ENCODE data around the gene PCYOX1L. TPM values are rescaled to one million over a fixed set of nuclear protein-coding genes. Genes with fewer than 3 reads are reported as not detected.

PCYOX1L gene
- total and polyA plus RNA-seq, 9 of the 15 experiments (the other 6 are each of a cell fraction or from before 2014, with no cell fraction given): 2.3 to 17.9 (median 6.0) TPM

- 0 out of 2 replicates have a peak, but pooled peaks have one; percentile 48 for TF ChIP-seq ZNF609 (CRISPR knock-in tag; IDR thresholded peaks at IDR 0.05; ENCODE audit: borderline replicate concordance)
- TF ChIP-seq TGIF2 (CRISPR knock-in tag; IDR thresholded peaks at IDR 0.05): no peak
- no peak for TF ChIP-seq ZNF586 (CRISPR knock-in tag; conservative IDR thresholded peaks at IDR 0.05)
- TF ChIP-seq ZBTB8A (IDR thresholded peaks at IDR 0.05; ENCODE audit: partially characterized antibody): no peak
- peak; percentile 48; the same call in 1 of the 2 replicates for TF ChIP-seq NBN (IDR thresholded peaks at IDR 0.05; ENCODE audit: low read depth)
- no peak for TF ChIP-seq CHCHD3 (CRISPR knock-in tag; IDR thresholded peaks at IDR 0.05)
- no peak for TF ChIP-seq NR1H2 (CRISPR knock-in tag; IDR thresholded peaks at IDR 0.05)
- TF ChIP-seq MTF1 (CRISPR knock-in tag; IDR thresholded peaks at IDR 0.05; ENCODE audit: borderline replicate concordance): no peak
- TF ChIP-seq HDAC3 (IDR thresholded peaks at IDR 0.05; ENCODE audit: borderline replicate concordance, partially characterized antibody): no peak
- TF ChIP-seq ZNF583 (CRISPR knock-in tag; IDR thresholded peaks at IDR 0.05): no peak; the same call in 1 of the 2 replicates
- TF ChIP-seq HNRNPK (IDR thresholded peaks at IDR 0.05; ENCODE audit: low read depth, low read length, poor library complexity, severe bottlenecking): no peak
- TF ChIP-seq ZNF277 (CRISPR knock-in tag; IDR thresholded peaks at IDR 0.05; ENCODE audit: borderline replicate concordance): no peak
- TF ChIP-seq ZNF551 (CRISPR knock-in tag; IDR thresholded peaks at IDR 0.05): no peak
- TF ChIP-seq RFX5 (IDR thresholded peaks at IDR 0.05; ENCODE audit: low read depth, low read length): no peak
- no peak for TF ChIP-seq EZH2 (IDR thresholded peaks at IDR 0.05; ENCODE audit: borderline replicate concordance, low read depth, low read length)
- TF ChIP-seq ZNF740 (CRISPR knock-in tag; IDR thresholded peaks at IDR 0.05): no peak; the same call in 1 of the 2 replicates
- TF ChIP-seq ZNF740 (tag; IDR thresholded peaks at IDR 0.05): no peak
- no peak; the same call in 1 of the 2 replicates for TF ChIP-seq XRCC5 (IDR thresholded peaks at IDR 0.05; ENCODE audit: low read depth, low read length)
- TF ChIP-seq, protein P1, sequence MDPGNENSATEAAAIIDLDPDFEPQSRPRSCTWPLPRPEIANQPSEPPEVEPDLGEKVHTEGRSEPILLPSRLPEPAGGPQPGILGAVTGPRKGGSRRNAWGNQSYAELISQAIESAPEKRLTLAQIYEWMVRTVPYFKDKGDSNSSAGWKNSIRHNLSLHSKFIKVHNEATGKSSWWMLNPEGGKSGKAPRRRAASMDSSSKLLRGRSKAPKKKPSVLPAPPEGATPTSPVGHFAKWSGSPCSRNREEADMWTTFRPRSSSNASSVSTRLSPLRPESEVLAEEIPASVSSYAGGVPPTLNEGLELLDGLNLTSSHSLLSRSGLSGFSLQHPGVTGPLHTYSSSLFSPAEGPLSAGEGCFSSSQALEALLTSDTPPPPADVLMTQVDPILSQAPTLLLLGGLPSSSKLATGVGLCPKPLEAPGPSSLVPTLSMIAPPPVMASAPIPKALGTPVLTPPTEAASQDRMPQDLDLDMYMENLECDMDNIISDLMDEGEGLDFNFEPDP (CRISPR knock-in tag; IDR thresholded peaks at IDR 0.05): no peak; the same call in 1 of the 2 replicates
- TF ChIP-seq CHD2 (IDR thresholded peaks at IDR 0.05; ENCODE audit: low read depth, low read length): no peak; the same call in 1 of the 2 replicates
These were observed 12.5 kb upstream of the PCYOX1L start, which contains the start of gene GRPEL2 (continued) for GRCh38 chr5:149345147-149345891.

All from K562 (cell line).